ENCODE measurements around the gene CACHD1. TPM values are rescaled to one million over a fixed set of nuclear protein-coding genes. Genes with fewer than 3 reads are reported as not detected.

The CACHD1 gene
- total and polyA plus RNA-seq, 2 of the 8 experiments (the other 6 are each of a cell fraction or from before 2014, with no cell fraction given) = 22.2 to 42.5 TPM

DNA sequence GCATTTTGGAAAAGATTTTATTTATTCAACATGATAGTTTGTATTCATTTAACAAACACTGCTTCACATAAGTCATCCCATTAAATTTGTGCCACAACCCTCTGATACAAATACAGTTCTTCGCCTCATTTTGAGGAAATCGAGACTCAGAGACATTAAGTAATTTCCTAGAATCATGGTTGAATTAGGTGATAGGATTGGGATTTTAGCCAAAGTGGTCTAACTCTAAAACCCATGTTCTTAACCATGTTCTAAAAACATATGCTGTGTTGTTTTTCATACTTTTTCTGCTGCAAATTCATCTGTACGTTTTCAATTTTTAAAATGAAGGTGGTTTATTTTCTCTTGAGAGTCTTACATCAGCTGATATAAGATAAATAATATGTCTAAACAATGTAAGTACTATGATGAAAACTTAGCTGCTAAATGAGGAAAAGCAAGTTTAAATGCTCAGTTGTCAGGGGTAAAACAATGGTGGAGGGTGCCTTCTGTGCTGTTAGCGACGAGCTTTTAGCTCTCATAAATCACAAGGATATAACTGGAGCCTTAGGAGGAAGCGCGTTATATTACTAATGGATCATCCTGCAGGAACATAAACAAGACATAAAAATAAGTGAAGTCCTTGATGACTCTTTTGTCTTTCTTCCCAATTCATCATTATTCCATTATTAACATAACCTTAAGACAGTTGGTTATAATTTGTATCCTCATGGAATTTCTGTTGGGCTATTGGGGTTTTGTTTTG is 97.7 kb downstream of the CACHD1 start (continued):
- TF ChIP-seq SRF (IDR thresholded peaks at IDR 0.05; ENCODE audit: low read depth, low read length) (no peak), SP2 (IDR thresholded peaks at IDR 0.05; ENCODE audit: low read length) (no peak), CEBPB (IDR thresholded peaks at IDR 0.05; ENCODE audit: low read depth, low read length) (no peak), TAF7 (optimal IDR thresholded peaks at IDR 0.05; ENCODE audit: borderline replicate concordance, low read depth, low read length) (no peak), BACH1 (IDR thresholded peaks at IDR 0.05; ENCODE audit: low read length) (no peak), BRCA1 (IDR thresholded peaks at IDR 0.05; ENCODE audit: low read depth, low read length) (no peak)

All from H1 (cell line).